ENCODE measurements around the gene FETUB. TPM values are rescaled to one million over a fixed set of nuclear protein-coding genes. Genes with fewer than 3 reads are reported as not detected.

FETUB gene
- total and polyA plus RNA-seq, 2 of the 8 experiments (the other 6 are each of a cell fraction or from before 2014, with no cell fraction given) = 0.15 TPM; not detected in 1

GRCh38 chr3:186618318-186618938 is 21.8 kb upstream of the FETUB start:
- Histone ChIP-seq H3K27me3 (replicated peaks in 1 of 4; ENCODE audit: control insufficient read depth in 3 of 4, extremely low read depth in 1 of 4, insufficient read depth in 3 of 4, low read length in 3 of 4) (peaks cover 0 to 2% (median 0%) of the 10 kb centered on the region in 4 experiments; a peak in 1 of 7 replicates), H3K27ac (ENCODE audit: low read depth, low read length) (no peak overlapping the region)
- CTCF ChIA-PET (ENCODE audit: partially characterized antibody) = interaction anchor here (0.6 to 12.9 kb wide), 12 partner anchors 14 to 510 kb away, joined by 3 to 333 read pairs (median 7); no protein-coding TSS in a partner anchor

More at GRCh38 chr3:186618318-186618938, 21.8 kb upstream of the FETUB start:
- TF ChIP-seq SUZ12 (IDR thresholded peaks at IDR 0.05; ENCODE audit: low read length) (no peak), JUND (IDR thresholded peaks at IDR 0.05; ENCODE audit: low read length) (no peak)
- FAIRE-seq (no peak), DNase-seq (ENCODE audit: low read depth in 1 of 2, low spot score in 2 of 2) (no peak)
- no peak overlapping the region for H3K4ac ChIP-seq (replicated peaks; ENCODE audit: insufficient read length, low read depth, low read length)
- H2BK20ac ChIP-seq (ENCODE audit: low read length) = peak overlapping the region; percentile 64; the same call in 1 of the 2 replicates
- no peak overlapping the region for H4K91ac ChIP-seq (replicated peaks; ENCODE audit: insufficient read length, low read length)
- no peak overlapping the region for H4K8ac ChIP-seq (ENCODE audit: extremely low read depth, insufficient read depth, low read length)
- no peaks in the 10 kb centered on the region for H3K23me2 ChIP-seq (ENCODE audit: low read depth, low read length)
- H2BK12ac ChIP-seq (ENCODE audit: low read depth, low read length) = no peak overlapping the region
- POLR2A ChIA-PET (ENCODE audit: partially characterized antibody) = no interaction called here
- H4K20me1 ChIP-seq (replicated peaks in 1 of 2; ENCODE audit: control insufficient read depth in 1 of 2, insufficient read depth in 2 of 2, low read length in 2 of 2) = no peaks in the 10 kb centered on the region
- H4K5ac ChIP-seq (ENCODE audit: insufficient read length, low read depth, low read length) = no peak overlapping the region
- no peak overlapping the region for H3K9ac ChIP-seq (replicated peaks in 1 of 4; ENCODE audit: extremely low read depth in 1 of 4, low read depth in 3 of 4, low read length in 3 of 4)
- H3K79me2 ChIP-seq (ENCODE audit: control insufficient read depth in 1 of 2, insufficient read depth in 2 of 2, low read length in 2 of 2) = no peaks in the 10 kb centered on the region
- H2BK120ac ChIP-seq (replicated peaks; ENCODE audit: low read depth, low read length) = no peak overlapping the region
- H2AFZ ChIP-seq (ENCODE audit: low read length) = no peak overlapping the region
- H3K56ac ChIP-seq (replicated peaks; ENCODE audit: insufficient read length, low read depth, low read length) = no peak overlapping the region
- peaks cover 0 to 7% (median 6%) of the 10 kb centered on the region in 4 experiments; a peak in 6 of 7 replicates for H3K4me1 ChIP-seq (replicated peaks in 1 of 4; ENCODE audit: control insufficient read depth in 3 of 4, insufficient read depth in 4 of 4, low read length in 3 of 4)
- peak overlapping the region; percentile 31; the same call in 1 of the 2 replicates for H2BK15ac ChIP-seq (ENCODE audit: low read length)
- no peaks in the 10 kb centered on the region for H3K9me3 ChIP-seq (ENCODE audit: insufficient read depth in 2 of 2, low read depth in 1 of 2, low read length in 1 of 2)
- H3K23ac ChIP-seq (ENCODE audit: insufficient read length) = no peak overlapping the region
- H3K79me1 ChIP-seq (ENCODE audit: low read depth, low read length) = no peaks in the 10 kb centered on the region
- 88% methylated on average over 8 of the region's 8 CpGs; no CpG with 5 or more reads in 1 of the 2 experiments for WGBS, 2 experiments (ENCODE audit: extremely low coverage in 1 of 2, insufficient coverage in 1 of 2, insufficient read length in 1 of 2, insufficient replicate concordance in 2 of 2, low coverage in 1 of 2, low lambda C conversion rate in 2 of 2, missing lambda C conversion rate in 1 of 2)
- H3K4me2 ChIP-seq (ENCODE audit: insufficient read depth in 1 of 2, low read depth in 2 of 2, low read length in 2 of 2) = no peak overlapping the region
- no peak overlapping the region for H3K18ac ChIP-seq (ENCODE audit: extremely low read depth, low read length)
- H2AK5ac ChIP-seq (ENCODE audit: low read depth, low read length) = no peak overlapping the region
- no peak overlapping the region for H2BK5ac ChIP-seq (ENCODE audit: low read depth, low read length)
- no peaks in the 10 kb centered on the region for H3K36me3 ChIP-seq (ENCODE audit: control insufficient read depth in 2 of 4, insufficient read depth in 4 of 4, low read length in 3 of 4)
- no peak overlapping the region for H3K4me3 ChIP-seq (ENCODE audit: extremely low read depth in 1 of 4, insufficient read depth in 2 of 4, low read depth in 3 of 4, low read length in 4 of 4)
- no peak overlapping the region for H3K14ac ChIP-seq (ENCODE audit: insufficient read length)
